GM12865 (cell line): ENCODE data around the gene ZNF236.
"Not testable (repeated sequence)": the region's sequence is repeated elsewhere in the genome, so short reads cannot be mapped to it uniquely, and the experiment has no call there.

ENCODE experiments used
- DNase-seq: peaks from one replicate; pipeline ENCODE4 v3.0.0; 2010; ENCODE audit warnings: low read depth
- H3K4me3 ChIP-seq: 2 replicates; pipeline ENCODE4 v1.5.1; 2011; ENCODE audit warnings: mild to moderate bottlenecking, low read depth, low read length, control low read depth
- TF ChIP-seq, protein P1 (sequence below): IDR thresholded peaks from 2 replicates; pipeline ENCODE4 v1.5.1; 2011; ENCODE audit warnings: low read length, control low read depth, low read depth, inconsistent platforms; ENCODE audit not compliant: insufficient read depth; ENCODE audit errors: missing control alignments

Gene ZNF236

DNA sequence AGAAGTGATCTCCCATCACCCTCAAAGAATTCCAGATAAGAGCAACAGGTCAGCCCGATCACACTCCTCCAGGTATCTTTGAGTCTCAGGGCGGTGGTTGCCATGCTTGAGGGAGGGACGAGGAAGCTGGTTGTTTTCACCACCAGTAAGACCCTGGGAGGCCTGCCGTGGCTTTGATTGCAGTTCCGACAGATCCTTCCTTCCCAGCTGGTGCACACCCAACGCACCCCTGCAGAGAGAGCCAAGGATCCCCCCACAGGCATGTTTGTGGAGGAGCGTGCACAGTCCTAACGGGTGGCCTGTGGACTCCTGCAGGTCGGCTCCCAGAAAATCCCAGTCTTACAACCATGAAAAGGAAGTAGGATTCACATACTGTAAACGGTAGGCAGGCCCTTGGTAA, 13.8 kb upstream of the ZNF236 start:
- H3K4me3 ChIP-seq, result no peak overlapping the region
- DNase-seq, result no peak
- TF ChIP-seq, protein P1, sequence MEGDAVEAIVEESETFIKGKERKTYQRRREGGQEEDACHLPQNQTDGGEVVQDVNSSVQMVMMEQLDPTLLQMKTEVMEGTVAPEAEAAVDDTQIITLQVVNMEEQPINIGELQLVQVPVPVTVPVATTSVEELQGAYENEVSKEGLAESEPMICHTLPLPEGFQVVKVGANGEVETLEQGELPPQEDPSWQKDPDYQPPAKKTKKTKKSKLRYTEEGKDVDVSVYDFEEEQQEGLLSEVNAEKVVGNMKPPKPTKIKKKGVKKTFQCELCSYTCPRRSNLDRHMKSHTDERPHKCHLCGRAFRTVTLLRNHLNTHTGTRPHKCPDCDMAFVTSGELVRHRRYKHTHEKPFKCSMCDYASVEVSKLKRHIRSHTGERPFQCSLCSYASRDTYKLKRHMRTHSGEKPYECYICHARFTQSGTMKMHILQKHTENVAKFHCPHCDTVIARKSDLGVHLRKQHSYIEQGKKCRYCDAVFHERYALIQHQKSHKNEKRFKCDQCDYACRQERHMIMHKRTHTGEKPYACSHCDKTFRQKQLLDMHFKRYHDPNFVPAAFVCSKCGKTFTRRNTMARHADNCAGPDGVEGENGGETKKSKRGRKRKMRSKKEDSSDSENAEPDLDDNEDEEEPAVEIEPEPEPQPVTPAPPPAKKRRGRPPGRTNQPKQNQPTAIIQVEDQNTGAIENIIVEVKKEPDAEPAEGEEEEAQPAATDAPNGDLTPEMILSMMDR, result no peak

DNA sequence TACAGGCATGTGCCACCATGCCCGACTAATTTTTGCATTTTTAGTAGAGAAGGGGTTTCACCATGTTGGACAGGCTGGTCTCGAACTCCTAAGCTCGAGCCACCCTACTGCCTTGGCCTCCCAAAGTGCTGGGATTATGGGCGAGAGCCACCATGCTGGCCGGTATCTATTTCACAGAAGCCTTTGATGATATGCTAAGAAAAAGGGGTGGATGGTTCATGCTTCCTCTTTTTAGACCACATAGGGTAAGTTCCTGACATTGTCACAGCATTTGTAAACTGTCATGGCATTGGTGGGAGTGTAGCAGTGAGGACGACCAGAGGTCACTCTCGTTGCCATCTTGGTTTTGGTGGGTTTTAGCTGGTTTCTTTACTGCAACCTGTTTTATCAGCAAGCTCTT, 10.8 kb upstream of the ZNF236 start:
- DNase-seq, result peak; percentile 42
- not testable (repeated sequence) for H3K4me3 ChIP-seq

DNA sequence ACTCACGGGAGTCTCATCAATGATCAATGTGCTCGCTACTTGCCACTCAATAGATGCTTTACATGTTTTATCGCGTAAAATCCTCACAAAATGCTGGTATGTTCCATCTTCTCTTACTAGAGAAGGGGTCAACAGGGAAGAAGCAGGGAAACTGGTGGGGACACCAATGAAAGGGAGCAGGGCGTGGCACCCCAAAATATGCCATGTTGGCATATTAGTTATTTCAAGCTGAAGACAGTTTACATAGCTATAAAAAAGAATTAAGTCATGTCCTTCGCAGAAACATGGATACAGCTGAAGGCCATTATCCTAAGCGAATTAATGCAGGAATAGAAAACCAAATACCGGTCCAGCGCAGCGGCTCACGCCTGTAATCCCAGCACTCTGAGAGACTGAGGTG, 8.1 kb upstream of the ZNF236 start:
- no peak for DNase-seq
- TF ChIP-seq, protein P1, result no peak
- H3K4me3 ChIP-seq, result no peak overlapping the region

DNA sequence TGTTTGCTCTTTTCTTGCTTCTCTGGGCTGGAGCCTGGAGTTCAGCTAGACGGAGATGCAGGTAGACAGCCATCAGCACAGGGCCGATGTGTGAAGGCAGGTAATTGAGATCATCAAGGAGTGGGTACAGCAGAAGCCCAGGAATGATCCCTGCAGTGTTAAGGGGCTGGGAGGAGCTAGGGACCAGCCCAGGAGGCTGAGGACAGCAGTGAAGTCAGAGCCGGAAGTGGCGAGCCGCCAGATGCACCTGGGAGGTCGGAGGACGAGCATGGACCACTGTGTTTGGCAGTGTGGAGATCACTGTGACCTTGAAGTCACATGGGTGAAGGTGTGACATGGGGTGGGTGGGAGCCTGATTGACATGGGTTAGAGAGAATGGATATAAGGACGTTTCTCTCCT, 6.2 kb upstream of the ZNF236 start:
- H3K4me3 ChIP-seq, result no peak overlapping the region
- DNase-seq, result no peak
- TF ChIP-seq, protein P1, result no peak

DNA sequence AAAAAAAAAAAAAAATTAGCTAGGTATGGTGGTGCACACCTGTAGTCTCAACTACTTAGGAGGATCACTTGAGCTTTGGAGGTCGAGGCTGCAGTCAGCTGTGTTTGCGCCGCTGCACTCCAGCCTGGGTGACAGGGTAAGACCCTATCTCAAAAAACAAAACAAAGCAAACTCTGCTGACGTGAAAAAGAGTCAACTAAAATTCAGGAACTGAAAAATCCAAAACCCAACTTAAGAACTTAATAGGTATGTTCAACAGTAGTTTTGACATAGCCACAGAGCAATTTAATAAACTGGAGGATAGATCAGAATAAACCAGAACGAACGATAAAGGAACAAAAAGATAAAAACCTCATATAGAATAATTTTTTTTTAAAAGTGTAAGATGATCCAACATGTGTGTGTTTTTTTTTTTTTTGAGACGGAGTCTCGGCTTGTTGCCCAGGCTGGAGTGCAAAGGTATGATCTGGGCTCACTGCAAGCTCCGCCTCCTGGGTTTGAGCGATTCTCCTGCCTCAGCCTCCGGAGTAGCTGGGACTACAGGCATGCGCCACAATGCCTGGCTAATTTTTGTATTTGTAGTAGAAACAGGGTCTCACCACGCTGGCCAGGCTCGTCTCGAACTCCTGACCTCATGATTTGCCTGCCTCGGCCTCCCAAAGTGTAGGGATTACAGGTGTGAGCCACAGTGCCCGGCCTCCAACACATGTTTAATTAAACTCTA, 4.3 kb upstream of the ZNF236 start:
- DNase-seq, result no peak
- TF ChIP-seq, protein P1, result no peak
- no peak overlapping the region for H3K4me3 ChIP-seq

DNA sequence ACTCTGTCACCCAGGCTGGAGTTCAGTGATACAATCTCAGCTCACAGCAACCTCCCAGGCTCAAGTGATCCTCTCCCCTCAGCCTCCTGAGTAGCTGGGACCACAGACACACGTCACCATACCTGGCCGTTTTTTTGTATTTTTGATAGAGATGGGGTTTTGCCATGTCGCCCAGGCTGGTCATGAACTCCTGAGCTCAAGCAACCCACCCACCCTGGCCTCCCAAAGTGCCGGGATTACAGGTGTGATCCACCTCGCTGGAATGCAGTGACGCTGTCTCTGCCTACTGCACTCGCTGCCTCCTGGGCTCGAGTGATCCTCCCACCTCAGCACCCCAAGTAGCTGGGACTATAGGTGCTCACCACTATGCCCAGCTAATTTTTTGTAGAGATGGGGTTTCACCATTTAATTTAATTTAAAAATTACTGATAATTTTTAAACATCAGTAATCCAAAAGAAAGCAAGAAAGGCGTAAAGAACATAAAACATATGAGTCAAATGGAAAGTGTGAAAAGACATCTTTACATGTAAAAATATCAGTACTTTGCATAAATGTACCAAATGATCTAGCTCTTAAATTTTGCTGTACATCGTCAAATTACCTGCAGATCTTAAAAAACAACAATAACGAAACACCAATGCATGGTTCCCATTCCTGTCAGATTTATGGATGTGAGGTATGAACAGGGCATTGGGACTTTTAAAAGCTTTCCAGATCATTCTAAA, 2.8 kb upstream of the ZNF236 start:
- TF ChIP-seq, protein P1, result no peak
- H3K4me3 ChIP-seq, result peak overlapping the region; percentile 89
- DNase-seq, result no peak

DNA sequence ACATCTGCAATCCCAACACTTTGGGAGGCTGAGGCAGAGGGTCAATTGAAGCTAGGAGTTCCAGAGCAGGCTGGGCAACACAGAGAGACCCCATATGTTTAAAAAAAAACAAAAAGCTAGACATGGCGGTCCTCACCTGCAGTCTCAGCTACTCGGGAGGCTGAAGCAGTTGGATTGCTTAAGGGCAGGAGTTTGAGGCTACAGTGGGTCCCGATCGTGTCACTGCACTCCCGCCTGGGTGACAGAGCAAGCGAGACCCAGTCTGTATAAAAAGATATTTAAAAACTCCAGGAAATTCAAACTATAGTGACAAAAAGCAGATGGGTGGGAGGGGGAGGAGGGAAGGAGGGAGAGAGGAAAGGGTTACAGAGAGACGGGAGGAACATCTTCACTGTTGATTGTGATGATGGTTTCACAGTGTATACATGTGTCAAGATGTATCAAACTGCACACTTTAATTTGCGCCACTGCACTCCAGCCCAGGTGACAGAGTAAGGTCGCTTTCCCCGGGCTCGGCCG, 942 bp upstream of the ZNF236 start:
- TF ChIP-seq, protein P1, result no peak
- peak overlapping the region; percentile 89 for H3K4me3 ChIP-seq
- DNase-seq, result no peak
